Activated naive CD8-positive, alpha-beta T cell treated with anti-CD3 and anti-CD28 coated beads, Interleukin-2, amount 50 U/mL, for 24 hours (primary cell): ENCODE measurements around the gene GRHL1.
A peak's percentile ranks its signal among the peaks of the same experiment; 100 is the strongest.
"Not testable (repeated sequence)": the region's sequence is repeated elsewhere in the genome, so short reads cannot be mapped to it uniquely, and the experiment has no call there.

ENCODE experiments used
- ATAC-seq: fragments of 150-1000 bp; cut with Tn5 transposase; one replicate; pipeline ENCODE4 v1.10.0; 2021
- DNase-seq: peaks from one replicate; pipeline ENCODE4 v3.0.0; 2021
- H3K27ac Mint-ChIP-seq: one replicate; pipeline ENCODE4 v1.8.0; 2021; ENCODE audit warnings: mild to moderate bottlenecking, mixed read lengths
- H3K27me3 Mint-ChIP-seq: one replicate; pipeline ENCODE4 v1.8.0; 2021; ENCODE audit warnings: mixed read lengths
- H3K36me3 Mint-ChIP-seq: one replicate; pipeline ENCODE4 v1.8.0; 2021; ENCODE audit warnings: low read depth, mixed read lengths
- H3K4me1 Mint-ChIP-seq: one replicate; pipeline ENCODE4 v1.8.0; 2021; ENCODE audit warnings: mixed read lengths
- H3K4me3 Mint-ChIP-seq: one replicate; pipeline ENCODE4 v1.8.0; 2021; ENCODE audit warnings: mild to moderate bottlenecking, moderate library complexity, mixed read lengths
- H3K9me3 Mint-ChIP-seq: one replicate; pipeline ENCODE4 v1.8.0; 2021; ENCODE audit warnings: mixed read lengths

GRHL1 gene

DNA sequence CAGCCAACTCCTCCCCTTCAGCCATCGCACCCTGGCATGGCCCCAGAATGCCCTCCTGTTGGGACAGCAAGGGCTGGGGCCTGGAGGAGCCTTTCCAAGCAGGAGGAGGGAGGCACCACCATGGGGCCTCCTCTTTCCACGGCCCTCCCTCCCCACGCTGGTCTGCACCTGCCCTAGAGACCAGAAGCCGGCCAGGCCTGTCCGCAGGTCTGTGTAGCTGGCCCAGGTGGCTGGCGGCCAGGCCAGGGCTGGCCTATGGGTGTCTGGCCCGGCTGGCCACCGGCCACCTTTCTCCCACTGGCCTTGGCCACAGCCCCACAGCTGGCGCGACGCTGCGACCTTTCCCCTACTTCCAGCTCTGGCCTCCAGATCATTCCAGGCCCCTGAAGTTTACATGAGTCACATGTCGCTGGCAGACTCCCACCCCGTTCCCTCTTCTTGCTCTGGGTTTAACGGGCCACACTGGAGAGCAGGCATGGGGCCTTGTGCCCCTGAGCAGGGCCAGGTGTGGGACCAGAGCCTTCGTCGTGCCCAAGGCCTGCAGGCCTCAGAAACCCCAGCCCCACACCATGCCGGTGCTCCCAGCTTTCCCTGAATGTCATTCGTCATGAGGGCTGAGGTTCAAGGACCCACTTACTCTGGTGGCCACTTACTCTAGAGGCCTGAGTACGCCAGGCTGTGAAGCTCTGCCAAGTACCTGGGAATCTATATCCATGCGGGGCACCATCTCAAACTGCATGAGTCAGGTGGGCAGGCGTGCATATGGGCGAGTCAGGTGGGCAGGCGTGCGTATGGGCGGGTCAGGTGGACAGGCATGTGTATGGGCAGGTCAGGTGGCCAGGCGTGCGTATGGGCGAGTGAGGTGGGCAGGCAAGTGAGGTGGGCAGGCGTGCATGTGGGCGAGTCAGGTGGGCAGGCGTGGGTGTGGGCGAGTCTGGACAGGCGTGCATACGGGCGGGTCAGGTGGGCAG lies 58.6 kb downstream of the GRHL1 start:
- no peak overlapping the region for H3K4me3 Mint-ChIP-seq
- no peak for DNase-seq
- no peak overlapping the region for H3K27ac Mint-ChIP-seq

DNA sequence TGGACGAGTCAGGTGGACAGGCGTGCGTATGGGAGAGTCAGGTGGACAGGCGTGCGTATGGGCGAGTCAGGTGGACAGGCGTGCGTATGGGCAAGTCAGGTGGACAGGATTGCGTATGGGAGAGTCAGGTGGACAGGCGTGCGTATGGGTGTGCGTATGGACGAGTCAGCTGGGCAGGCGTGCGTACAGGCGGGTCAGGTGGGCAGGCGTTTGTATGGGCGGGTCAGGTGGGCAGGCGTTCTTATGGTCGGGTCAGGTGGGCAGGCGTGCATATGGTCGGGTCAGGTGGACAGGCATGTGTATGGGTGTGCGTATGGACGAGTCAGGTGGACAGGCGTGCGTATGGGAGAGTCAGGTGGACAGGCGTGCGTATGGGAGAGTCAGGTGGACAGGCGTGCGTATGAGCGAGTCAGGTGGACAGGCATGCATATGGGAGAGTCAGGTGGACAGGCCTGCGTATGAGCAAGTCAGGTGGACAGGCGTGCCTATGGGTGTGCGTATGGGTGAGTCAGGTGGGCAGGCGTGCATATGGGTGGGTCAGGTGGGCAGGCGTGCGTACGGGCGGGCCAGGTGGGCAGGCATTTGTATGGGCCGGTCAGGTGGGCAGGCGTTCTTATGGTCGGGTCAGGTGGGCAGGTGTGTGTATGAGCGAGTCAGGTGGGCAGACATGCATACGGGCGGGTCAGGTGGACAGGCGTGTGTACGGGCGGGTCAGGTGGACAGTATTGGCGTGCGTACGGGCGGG lies 59.5 kb downstream of the GRHL1 start:
- H3K4me3 Mint-ChIP-seq, H3K27ac Mint-ChIP-seq, DNase-seq, H3K27me3 Mint-ChIP-seq, ATAC-seq, H3K4me1 Mint-ChIP-seq, H3K9me3 Mint-ChIP-seq, H3K36me3 Mint-ChIP-seq: not testable (repeated sequence)

More for the DNA sequence above, 58.6 kb downstream of the GRHL1 start:
- Mint-ChIP-seq H3K27me3 (peaks cover 12% of the 10 kb centered on the region), H3K9me3 (no peaks in the 10 kb centered on the region), H3K4me1 (no peaks in the 10 kb centered on the region), H3K36me3 (no peaks in the 10 kb centered on the region)
- ATAC-seq, result no peak

DNA sequence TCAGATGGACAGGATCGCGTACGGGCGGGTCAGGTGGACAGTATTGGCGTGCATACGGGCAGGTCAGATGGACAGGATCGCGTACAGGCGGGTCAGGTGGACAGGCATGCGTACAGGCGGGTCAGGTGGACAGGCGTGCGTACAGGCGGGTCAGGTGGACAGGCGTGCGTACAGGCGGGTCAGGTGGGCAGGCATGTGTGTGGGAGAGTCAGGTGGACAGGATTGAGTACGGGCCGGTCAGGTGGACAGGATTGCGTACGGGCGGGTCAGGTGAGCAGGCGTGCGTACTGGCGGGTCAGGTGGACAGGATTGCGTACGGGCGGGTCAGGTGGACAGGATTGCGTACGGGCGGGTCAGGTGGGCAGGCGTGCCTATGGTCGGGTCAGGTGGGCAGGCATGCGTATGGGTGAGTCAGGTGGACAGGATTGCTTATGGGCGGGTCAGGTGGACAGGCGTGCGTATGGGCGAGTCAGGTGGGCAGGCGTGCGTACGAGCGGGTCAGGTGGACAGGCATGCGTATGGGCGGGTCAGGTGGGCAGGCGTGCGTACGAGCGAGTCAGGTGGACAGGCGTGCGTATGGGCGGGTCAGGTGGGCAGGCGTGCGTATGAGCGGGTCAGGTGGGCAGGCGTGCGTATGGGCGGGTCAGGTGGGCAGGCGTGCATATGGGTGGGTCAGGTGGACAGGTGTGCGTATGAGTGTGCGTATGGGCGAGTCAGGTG lies 60.3 kb downstream of the GRHL1 start:
- DNase-seq, H3K4me1 Mint-ChIP-seq, H3K27ac Mint-ChIP-seq, H3K36me3 Mint-ChIP-seq, H3K4me3 Mint-ChIP-seq, ATAC-seq, H3K9me3 Mint-ChIP-seq, H3K27me3 Mint-ChIP-seq: not testable (repeated sequence)

DNA sequence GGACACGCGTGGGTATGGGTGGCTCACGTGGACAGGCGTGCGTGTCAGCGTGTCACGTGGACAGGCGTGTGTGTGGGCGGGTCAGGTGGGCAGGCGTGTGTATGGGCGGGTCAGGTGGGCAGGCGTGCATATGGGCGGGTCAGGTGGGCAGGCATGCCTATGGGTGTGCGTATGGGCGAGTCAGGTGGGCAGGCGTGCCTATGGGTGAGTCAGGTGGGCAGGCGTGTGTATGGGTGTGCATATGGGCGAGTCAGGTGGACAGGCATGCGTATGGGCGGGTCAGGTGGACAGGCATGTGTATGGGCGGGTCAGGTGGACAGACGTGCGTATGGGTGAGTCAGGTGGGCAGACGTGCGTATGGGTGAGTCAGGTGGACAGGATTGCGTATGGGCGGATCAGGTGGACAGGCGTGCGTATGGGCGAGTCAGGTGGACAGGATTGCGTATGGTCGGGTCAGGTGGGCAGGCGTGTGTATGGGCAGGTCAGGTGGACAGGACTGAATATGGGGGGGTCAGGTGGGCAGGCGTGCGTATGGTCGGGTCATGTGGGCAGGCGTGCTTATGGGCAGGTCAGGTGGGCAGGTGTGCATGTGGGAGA lies 61.0 kb downstream of the GRHL1 start:
- H3K36me3 Mint-ChIP-seq, H3K27me3 Mint-ChIP-seq, H3K27ac Mint-ChIP-seq, H3K4me1 Mint-ChIP-seq, H3K9me3 Mint-ChIP-seq, DNase-seq, H3K4me3 Mint-ChIP-seq, ATAC-seq: not testable (repeated sequence)

DNA sequence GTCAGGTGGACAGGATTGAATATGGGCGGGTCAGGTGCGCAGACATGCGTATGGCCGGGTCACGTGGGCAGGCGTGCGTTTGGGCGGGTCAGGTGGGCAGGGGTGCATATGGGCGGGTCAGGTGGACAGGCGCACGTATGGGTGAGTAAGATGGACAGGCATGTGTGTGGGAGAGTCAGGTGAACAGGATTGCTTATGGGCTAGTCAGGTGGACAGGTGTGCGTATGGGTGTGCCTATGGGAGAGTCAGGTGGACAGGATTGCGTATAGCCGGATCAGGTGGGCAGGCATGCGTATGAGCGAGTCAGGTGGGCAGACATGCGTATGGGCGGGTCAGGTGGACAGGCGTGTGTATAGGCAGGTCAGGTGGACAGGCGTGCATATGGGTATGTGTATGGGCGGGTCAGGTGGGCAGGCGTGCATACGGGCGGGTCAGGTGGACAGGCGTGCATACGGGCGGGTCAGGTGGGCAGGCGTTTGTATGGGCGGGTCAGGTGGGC lies 61.5 kb downstream of the GRHL1 start:
- H3K36me3 Mint-ChIP-seq, result no peaks in the 10 kb centered on the region
- no peak for DNase-seq
- ATAC-seq, result peak; percentile 24
- peaks cover 3% of the 10 kb centered on the region for H3K27me3 Mint-ChIP-seq
- H3K27ac Mint-ChIP-seq, result no peak overlapping the region
- H3K4me3 Mint-ChIP-seq, result no peak overlapping the region
- H3K9me3 Mint-ChIP-seq, result no peaks in the 10 kb centered on the region
- H3K4me1 Mint-ChIP-seq, result no peaks in the 10 kb centered on the region

DNA sequence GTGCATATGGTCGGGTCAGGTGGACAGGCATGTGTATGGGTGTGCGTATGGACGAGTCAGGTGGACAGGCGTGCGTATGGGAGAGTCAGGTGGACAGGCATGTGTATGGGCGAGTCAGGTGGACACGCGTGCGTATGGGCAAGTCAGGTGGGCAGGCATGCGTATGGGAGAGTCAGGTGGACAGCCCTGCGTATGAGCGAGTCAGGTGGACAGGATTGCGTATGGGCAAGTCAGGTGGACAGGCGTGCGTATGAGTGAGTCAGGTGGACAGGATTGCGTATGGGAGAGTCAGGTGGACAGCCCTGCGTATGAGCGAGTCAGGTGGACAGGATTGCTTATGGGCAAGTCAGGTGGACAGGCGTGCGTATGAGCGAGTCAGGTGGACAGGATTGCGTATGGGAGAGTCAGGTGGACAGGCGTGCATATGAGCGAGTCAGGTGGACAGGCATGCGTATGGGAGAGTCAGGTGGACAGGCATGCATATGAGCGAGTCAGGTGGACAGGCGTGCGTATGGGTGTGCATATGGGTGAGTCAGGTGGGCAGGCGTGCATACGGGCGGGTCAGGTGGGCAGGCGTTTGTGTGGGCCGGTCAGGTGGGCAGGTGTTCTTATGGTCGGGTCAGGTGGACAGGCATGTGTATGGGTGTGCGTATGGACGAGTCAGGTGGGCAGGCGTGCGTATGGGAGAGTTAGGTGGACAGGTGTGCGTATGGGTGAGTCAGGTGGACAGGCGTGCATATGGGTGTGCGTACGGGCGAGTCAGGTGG lies 62.3 kb downstream of the GRHL1 start:
- H3K36me3 Mint-ChIP-seq, DNase-seq, ATAC-seq, H3K4me3 Mint-ChIP-seq, H3K4me1 Mint-ChIP-seq, H3K27me3 Mint-ChIP-seq, H3K27ac Mint-ChIP-seq, H3K9me3 Mint-ChIP-seq: not testable (repeated sequence)

DNA sequence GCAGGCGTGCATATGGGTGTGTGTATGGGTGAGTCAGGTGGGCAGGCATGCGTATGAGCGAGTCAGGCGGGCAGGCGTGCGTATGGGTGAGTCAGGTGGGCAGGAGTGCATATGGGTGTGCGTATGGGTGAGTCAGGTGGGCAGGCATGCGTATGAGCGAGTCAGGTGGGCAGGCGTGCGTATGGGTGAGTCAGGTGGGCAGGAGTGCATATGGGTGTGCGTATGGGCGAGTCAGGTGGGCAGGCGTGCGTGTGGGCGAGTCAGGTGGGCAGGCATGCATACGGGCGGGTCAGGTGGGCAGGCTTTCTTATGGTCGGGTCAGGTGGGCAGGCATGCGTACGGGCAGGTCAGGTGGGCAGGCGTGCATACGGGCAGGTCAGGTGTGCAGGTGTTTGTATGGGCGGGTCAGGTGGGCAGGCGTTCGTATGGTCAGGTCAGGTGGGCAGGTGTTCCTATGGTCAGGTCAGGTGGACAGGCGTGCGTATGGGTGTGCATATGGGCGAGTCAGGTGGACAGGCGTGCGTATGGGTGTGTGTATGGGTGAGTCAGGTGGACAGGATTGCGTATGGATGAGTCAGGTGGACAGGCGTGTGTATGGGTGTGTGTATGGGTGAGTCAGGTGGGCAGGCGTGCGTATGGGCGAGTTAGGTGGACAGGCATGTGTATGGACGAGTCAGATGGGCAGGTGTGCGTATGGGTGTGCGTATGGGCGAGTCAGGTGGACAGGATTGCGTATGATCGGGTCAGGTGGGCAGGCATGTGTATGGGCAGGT lies 63.1 kb downstream of the GRHL1 start:
- Mint-ChIP-seq H3K9me3 (no peaks in the 10 kb centered on the region), H3K4me1 (no peaks in the 10 kb centered on the region)
- ATAC-seq, result no peak

DNA sequence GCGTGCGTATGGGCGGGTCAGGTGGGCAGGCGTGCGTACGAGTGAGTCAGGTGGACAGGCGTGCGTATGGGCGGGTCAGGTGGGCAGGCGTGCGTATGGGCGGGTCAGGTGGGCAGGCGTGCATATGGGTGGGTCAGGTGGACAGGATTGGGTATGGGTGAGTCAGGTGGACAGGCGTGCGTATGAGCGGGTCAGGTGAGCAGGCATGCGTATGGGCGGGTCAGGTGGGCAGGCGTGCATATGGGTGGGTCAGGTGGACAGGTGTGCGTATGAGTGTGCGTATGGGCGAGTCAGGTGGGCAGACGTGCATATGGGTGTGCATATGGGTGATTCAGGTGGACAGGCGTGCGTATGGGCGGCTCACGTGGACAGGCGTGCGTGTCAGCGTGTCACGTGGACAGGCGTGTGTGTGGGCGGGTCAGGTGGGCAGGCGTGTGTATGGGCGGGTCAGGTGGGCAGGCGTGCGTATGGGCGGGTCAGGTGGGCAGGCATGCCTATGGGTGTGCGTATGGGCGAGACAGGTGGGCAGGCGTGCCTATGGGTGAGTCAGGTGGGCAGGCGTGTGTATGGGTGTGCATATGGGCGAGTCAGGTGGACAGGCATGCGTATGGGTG lies 64.0 kb downstream of the GRHL1 start:
- DNase-seq, H3K4me1 Mint-ChIP-seq, H3K27me3 Mint-ChIP-seq, ATAC-seq, H3K4me3 Mint-ChIP-seq, H3K9me3 Mint-ChIP-seq, H3K36me3 Mint-ChIP-seq, H3K27ac Mint-ChIP-seq: not testable (repeated sequence)

More for the DNA sequence above, 63.1 kb downstream of the GRHL1 start:
- H3K27me3 Mint-ChIP-seq, result no peaks in the 10 kb centered on the region
- H3K4me3 Mint-ChIP-seq, result no peak overlapping the region
- DNase-seq, result no peak
- no peaks in the 10 kb centered on the region for H3K36me3 Mint-ChIP-seq
- no peak overlapping the region for H3K27ac Mint-ChIP-seq

DNA sequence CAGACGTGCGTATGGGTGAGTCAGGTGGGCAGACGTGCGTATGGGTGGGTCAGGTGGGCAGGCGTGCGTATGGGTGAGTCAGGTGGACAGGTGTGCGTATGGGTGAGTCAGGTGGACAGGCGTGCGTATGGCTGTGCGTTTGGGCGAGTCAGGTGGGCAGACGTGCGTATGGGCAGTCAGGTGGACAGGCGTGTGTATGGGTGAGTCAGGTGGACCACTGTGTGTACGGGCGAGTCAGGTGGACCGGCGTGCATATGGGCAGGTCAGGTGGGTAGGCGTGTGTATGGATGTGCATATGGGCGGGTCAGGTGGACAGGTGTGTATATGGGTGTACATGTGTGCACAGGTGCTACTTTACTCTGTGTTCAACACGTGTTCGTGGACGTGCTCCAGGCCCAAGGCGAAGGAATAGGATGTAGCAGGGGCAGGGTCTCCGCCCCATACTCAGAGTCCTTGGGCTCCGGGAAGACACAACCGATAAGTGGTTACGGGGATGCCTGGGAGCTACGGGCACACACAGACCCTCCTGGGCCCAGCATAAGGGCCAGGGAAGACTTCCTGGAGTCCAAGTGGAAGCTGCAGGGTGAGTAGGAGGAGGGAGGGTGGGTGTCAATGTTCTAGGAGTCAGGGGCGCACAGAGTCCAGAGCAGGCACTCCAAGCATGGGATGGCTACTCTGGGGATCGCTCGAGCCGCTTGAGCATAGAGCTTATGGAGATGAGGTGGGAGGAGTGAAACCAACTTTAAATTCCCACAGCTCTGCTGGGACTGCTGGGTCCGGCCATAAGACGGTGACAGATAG lies 64.7 kb downstream of the GRHL1 start:
- Mint-ChIP-seq H3K27ac (no peak overlapping the region), H3K27me3 (no peaks in the 10 kb centered on the region), H3K36me3 (no peaks in the 10 kb centered on the region), H3K4me1 (no peaks in the 10 kb centered on the region), H3K9me3 (no peaks in the 10 kb centered on the region), H3K4me3 (no peak overlapping the region)
- peak; percentile 16 for ATAC-seq
- no peak for DNase-seq

DNA sequence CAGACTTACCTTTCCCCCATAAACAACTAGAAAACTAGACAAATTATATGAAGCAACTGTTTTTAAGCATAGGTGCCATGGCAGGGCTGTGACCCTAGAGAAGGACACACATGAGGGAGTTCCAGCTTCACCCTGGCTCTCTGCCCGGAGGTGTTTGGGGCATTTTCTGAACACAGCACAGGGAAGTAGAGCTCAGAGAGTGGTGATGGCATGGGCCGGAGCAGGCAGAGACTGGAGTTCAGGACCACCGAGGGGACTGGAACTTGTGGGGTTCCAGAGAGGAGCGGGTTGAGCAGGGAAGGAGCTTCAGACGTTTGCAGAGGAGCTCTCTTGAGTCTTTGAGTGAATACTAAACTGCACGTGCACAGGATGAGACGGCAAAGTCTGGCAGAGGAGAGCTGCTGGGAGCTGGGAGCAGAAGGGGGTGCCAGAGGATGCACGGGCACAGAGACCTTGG lies 65.3 kb downstream of the GRHL1 start:
- no peak for DNase-seq
- Mint-ChIP-seq H3K4me3 (no peak overlapping the region), H3K27me3 (no peaks in the 10 kb centered on the region), H3K4me1 (no peaks in the 10 kb centered on the region), H3K9me3 (no peaks in the 10 kb centered on the region), H3K36me3 (no peaks in the 10 kb centered on the region), H3K27ac (no peak overlapping the region)
- no peak for ATAC-seq

DNA sequence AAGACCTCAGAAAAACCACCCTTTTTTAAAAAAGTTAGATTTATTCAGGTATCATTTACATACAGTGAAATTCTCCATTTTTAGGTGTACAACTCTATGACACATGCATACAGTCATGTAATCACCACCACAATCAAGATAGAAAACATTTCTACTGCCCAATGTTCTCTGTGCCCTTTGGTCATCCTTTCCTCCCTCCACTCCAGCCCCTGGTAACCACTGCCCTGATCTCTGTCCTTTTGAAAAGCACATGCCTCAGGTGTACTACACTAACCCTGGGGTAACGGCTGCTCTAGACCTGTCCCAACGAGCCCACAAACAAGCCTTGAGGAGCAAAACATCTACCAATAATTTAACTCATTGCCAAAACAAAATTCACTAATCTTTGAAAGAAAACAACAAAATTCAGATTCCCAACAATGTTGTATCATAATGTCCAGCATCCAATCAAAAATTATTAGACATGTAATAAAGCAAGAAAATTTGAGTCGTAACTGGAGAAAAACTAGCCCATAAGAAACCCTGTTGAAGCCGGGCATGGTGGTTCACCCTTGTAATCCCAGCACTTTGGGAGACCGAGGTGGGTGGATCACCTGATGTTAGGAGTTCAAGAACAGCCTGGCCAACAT lies 65.9 kb downstream of the GRHL1 start:
- ATAC-seq, result no peak
- Mint-ChIP-seq H3K9me3 (no peaks in the 10 kb centered on the region), H3K4me3 (no peak overlapping the region), H3K36me3 (no peaks in the 10 kb centered on the region), H3K27ac (no peak overlapping the region), H3K27me3 (no peaks in the 10 kb centered on the region), H3K4me1 (no peaks in the 10 kb centered on the region)
- DNase-seq, result no peak

DNA sequence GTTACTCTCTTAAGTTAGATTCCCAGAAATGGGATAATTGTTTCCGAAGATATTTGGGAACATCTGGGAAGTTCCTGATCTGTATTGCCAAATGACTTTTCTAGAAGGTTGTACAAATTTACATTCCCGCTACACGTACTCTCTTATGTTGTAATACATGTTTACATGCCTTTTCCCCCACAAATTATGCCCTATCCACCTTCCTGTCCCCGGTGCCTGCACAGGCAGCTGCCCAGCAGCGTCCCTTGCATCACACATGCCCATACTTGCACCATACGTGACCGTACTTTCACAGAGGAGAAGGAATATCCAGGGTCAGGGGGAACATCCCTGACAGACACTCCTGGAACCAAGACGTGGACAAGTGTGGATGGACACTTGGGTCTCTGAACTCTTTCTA lies 67.7 kb downstream of the GRHL1 start:
- ATAC-seq (no peak), DNase-seq (no peak)
- Mint-ChIP-seq H3K27me3 (no peaks in the 10 kb centered on the region), H3K9me3 (no peaks in the 10 kb centered on the region), H3K4me1 (no peaks in the 10 kb centered on the region), H3K36me3 (no peaks in the 10 kb centered on the region), H3K4me3 (no peak overlapping the region), H3K27ac (no peak overlapping the region)
